Muscle layer of duodenum (tissue), 2 donors: Measurements from ENCODE around the gene PNPLA7.

Source experiments
- H3K27ac ChIP-seq: one replicate; pipeline ENCODE4 v1.7.0; 2013; ENCODE audit warnings: mild to moderate bottlenecking, low read length
- H3K27me3 ChIP-seq: one replicate; pipeline ENCODE4 v1.7.0; 2013; ENCODE audit warnings: low read depth, mild to moderate bottlenecking, control low read depth, low read length
- H3K36me3 ChIP-seq, 2 donors: one replicate each; pipeline ENCODE4 v1.7.0; 2013; ENCODE audit warnings: low read length in 2 of 2, control low read depth in 1 of 2, mild to moderate bottlenecking in 1 of 2; ENCODE audit not compliant: insufficient read depth in 2 of 2, control insufficient read depth in 1 of 2
- H3K4me1 ChIP-seq, 2 donors: one replicate each; pipeline ENCODE4 v1.7.0; 2013; ENCODE audit warnings: low read length in 2 of 2, mild to moderate bottlenecking in 2 of 2, control low read depth in 1 of 2, moderate library complexity in 1 of 2; ENCODE audit not compliant: insufficient read depth in 2 of 2, control insufficient read depth in 1 of 2
- H3K4me3 ChIP-seq, 2 donors: one replicate each; pipeline ENCODE4 v1.7.0; 2013; ENCODE audit warnings: low read length in 2 of 2, low read depth in 1 of 2, mild to moderate bottlenecking in 1 of 2
- H3K9me3 ChIP-seq, 2 donors: one replicate each; pipeline ENCODE4 v1.7.0; 2013; ENCODE audit warnings: low read length in 2 of 2, control low read depth in 1 of 2, mild to moderate bottlenecking in 1 of 2; ENCODE audit not compliant: control insufficient read depth in 1 of 2
- donor health status: healthy.

Gene PNPLA7

GRCh38 chr9:137488906-137489305 lies 61.3 kb downstream of the PNPLA7 start:
- no peaks in the 10 kb centered on the region for H3K27me3 ChIP-seq
- H3K4me3 ChIP-seq, result no peak overlapping the region
- H3K36me3 ChIP-seq, result peaks cover 4 to 8% of the 10 kb centered on the region in 2 donors
- no peak overlapping the region for H3K27ac ChIP-seq
- no peaks in the 10 kb centered on the region for H3K9me3 ChIP-seq
- H3K4me1 ChIP-seq, result no peaks in the 10 kb centered on the region

- Histone ChIP-seq H3K9me3 (no peaks in the 10 kb centered on the region), H3K4me3 (no peak overlapping the region), H3K27me3 (no peaks in the 10 kb centered on the region), H3K36me3 (peaks cover 4 to 8% of the 10 kb centered on the region in 2 donors), H3K4me1 (no peaks in the 10 kb centered on the region), H3K27ac (no peak overlapping the region)
Measured at GRCh38 chr9:137488327-137488653, 61.9 kb downstream of the PNPLA7 start.

DNA sequence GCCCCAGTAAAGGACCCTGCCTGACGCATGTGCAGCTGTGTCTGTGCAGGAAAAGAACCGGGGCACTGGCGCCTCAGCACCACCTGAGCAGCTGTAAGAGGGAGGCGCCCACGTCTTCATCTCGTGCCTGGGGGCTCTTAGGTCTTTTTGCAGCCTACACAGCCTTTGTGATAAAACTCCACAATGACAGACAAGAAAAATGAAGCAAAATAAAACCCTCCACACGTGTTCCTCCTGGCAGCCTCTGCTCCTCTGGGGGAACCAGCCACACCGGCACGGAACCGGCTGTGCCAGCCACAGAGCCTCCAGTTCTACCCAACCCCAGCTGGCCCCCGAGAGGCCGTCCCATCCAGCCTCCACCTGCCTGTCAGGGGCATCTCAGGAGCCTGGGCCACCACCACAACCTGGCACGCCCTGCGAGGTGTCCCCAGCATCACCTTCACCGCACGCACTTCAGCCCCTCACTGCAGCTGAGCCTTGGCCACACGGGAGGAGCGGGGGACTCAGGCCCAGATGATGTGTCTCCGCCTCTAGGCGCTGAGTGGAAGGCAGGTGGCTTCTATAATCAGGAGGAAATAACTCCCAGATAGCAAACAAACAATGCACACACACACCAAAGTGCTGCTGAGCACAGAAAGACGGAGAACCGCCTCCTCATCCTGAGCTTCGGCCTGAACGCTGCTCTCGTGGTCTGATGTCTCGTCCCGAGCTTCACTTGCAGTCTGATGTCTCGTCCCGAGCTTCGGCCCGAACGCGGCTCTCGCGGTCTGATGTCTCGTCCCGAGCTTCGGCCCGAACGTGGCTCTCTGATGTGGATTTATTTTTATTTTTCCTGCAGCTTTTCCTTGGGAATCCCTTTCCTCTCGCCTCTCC lies 62.5 kb downstream of the PNPLA7 start:
- no peaks in the 10 kb centered on the region for H3K27me3 ChIP-seq
- H3K4me1 ChIP-seq, result no peaks in the 10 kb centered on the region
- no peak overlapping the region for H3K4me3 ChIP-seq
- H3K9me3 ChIP-seq, result no peaks in the 10 kb centered on the region
- no peak overlapping the region for H3K27ac ChIP-seq
- H3K36me3 ChIP-seq, result peaks cover 4 to 8% of the 10 kb centered on the region in 2 donors

DNA sequence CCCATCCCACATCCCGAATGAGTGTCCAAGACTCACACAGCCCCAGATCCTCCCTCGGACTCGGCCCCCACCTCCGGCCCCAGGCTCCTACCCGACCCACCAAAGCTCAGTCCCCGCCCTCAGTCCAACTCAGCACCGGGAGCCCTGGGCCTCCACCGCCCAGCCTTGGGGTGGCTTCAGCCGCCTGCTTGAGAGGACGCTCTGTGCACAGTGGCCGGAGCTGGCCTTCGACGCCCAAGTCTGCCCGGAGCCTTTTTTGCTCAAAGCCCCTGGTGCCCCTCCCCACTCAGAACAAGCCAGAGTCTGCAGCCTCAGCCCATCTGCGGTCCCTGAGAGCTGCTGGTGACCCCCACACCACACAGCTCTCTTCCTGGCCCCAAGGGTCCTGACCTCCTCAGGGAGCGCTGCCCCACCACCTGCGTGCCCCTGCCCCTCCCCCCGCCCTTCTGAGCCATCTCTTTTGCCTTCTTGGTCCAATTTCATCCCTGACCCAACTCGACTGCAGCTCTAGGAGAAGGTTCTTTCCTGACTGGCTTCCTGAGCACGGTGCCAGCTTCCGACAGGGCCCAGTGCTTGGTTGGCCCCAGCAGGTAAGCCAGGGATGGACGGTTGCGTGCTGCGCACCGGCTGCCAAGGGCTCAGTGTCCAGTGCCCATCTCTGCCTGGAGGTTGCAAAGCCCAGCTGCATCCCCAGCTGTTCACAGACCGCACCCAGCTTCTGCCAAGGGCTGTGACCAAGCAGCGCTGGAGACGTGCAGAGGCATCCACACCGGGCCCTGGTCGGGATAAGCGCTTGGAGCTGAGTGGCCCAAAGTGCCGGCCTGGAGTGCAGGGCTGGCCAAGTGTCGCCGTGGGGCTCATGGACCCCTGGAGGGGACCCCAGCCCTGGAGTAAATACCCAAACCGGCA lies 63.4 kb downstream of the PNPLA7 start:
- Histone ChIP-seq H3K27ac (no peak overlapping the region), H3K9me3 (no peaks in the 10 kb centered on the region), H3K4me1 (no peaks in the 10 kb centered on the region), H3K4me3 (no peak overlapping the region), H3K27me3 (no peaks in the 10 kb centered on the region), H3K36me3 (peaks cover 4 to 8% of the 10 kb centered on the region in 2 donors)

DNA sequence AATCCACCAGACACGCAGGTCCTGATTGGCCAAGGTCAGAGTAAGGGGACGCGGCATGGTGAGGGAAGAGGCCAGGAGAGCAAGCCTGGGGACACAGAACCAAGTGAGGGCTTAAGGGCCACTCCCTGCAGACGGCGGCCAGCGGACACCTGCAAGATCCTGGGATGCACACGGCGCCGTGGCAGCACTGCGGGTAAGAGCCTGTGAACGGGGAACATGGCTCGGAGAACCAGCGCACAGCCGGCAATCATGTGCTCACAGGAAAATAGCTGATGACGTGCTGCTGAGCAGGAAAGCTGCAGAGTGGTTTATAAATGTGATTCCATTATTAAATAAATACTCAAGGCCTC lies 64.1 kb downstream of the PNPLA7 start:
- no peak overlapping the region for H3K27ac ChIP-seq
- peaks cover 0 to 8% of the 10 kb centered on the region in 2 donors for H3K36me3 ChIP-seq
- H3K4me1 ChIP-seq, result no peaks in the 10 kb centered on the region
- H3K27me3 ChIP-seq, result no peaks in the 10 kb centered on the region
- H3K4me3 ChIP-seq, result no peak overlapping the region
- no peaks in the 10 kb centered on the region for H3K9me3 ChIP-seq

GRCh38 chr9:137485343-137486140 lies 64.7 kb downstream of the PNPLA7 start:
- H3K36me3 ChIP-seq, result peaks cover 0 to 8% of the 10 kb centered on the region in 2 donors
- no peaks in the 10 kb centered on the region for H3K9me3 ChIP-seq
- H3K27me3 ChIP-seq, result no peaks in the 10 kb centered on the region
- H3K27ac ChIP-seq, result no peak overlapping the region
- no peak overlapping the region for H3K4me3 ChIP-seq
- no peaks in the 10 kb centered on the region for H3K4me1 ChIP-seq

DNA sequence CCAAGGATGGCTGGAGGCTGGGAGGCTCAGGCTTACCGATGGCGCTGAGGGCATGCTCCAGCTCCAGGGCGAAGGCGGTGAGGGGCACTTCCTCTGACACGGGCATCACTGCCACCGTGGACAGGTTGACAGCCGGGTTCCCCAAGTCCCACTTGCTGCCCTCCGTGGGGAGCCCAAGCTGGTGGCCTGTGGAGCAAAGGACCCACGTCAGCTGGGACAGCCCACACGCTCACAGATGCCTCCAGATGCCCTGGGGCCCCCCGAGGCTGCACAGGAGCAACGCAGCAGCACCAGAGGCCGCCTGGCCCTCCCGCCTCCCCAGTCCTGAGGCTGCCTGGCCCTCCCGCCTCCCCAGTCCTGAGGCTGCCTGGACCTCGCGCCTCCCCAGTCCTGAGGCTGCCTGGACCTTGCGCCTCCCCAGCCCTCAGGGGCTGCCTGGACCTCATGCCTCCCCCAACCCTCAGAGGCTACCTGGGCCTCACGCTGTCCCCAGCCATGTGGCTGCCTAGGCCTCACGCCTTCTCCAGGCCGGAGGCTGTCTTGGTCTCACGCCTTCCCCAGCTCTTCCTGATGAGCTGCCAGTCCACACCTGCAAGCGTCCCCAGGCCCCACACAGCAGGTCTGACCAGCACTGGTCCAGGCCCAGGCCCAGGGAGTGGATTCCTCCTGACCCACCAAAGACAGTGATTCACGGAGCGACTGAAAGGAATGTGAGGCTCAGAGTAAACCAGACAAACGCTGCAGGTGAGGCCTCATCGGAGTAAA lies 65.5 kb downstream of the PNPLA7 start:
- H3K4me1 ChIP-seq, result no peaks in the 10 kb centered on the region
- H3K9me3 ChIP-seq, result no peaks in the 10 kb centered on the region
- no peak overlapping the region for H3K27ac ChIP-seq
- H3K27me3 ChIP-seq, result no peaks in the 10 kb centered on the region
- H3K4me3 ChIP-seq, result no peak overlapping the region
- H3K36me3 ChIP-seq, result peaks cover 0 to 8% of the 10 kb centered on the region in 2 donors

GRCh38 chr9:137482094-137482781 lies 68.0 kb downstream of the PNPLA7 start:
- Histone ChIP-seq H3K27ac (no peak overlapping the region), H3K36me3 (no peaks in the 10 kb centered on the region), H3K9me3 (no peaks in the 10 kb centered on the region), H3K4me3 (no peak overlapping the region), H3K4me1 (no peaks in the 10 kb centered on the region), H3K27me3 (no peaks in the 10 kb centered on the region)

- no peak overlapping the region for H3K4me3 ChIP-seq
- no peak overlapping the region for H3K27ac ChIP-seq
- H3K4me1 ChIP-seq, result no peaks in the 10 kb centered on the region
- peaks cover 1 to 2% of the 10 kb centered on the region in 2 donors for H3K9me3 ChIP-seq
- peaks cover 0 to 1% of the 10 kb centered on the region in 2 donors for H3K36me3 ChIP-seq
- H3K27me3 ChIP-seq, result no peaks in the 10 kb centered on the region
Measured at GRCh38 chr9:137480686-137481683, 69.2 kb downstream of the PNPLA7 start.
